Body of pancreas (tissue), 4 donors: ENCODE measurements around the gene CORO7.

Source experiments
- CTCF ChIP-seq, 7 experiments: fragments of 450-650 bp in 4 of 7; fragments of 200-600 bp in 3 of 7; sonication (generic) in 3 of 7; IDR thresholded peaks; one replicate each; pipeline ENCODE4 v1.5.1; 2016 to 2019; ENCODE audit warnings: antibody characterized with exemption in 7 of 7
- POLR2A ChIP-seq, 3 donors: fragments of 450-650 bp; IDR thresholded peaks; one replicate each; pipeline ENCODE4 v1.6.1; 2016; ENCODE audit warnings: antibody characterized with exemption in 3 of 3, mild to moderate bottlenecking in 2 of 3

- TF ChIP-seq CTCF (IDR thresholded peaks at IDR 0.05) (no peak), POLR2A (IDR thresholded peaks at IDR 0.05) (no peak)
These were observed 59.6 kb downstream of the CORO7 start for GRCh38 chr16:4356820-4357219.
